Muscle layer of colon (tissue), 2 donors: Measurements from ENCODE around the gene PIK3C3.

Experiments used
- H3K27ac ChIP-seq: one replicate; pipeline ENCODE4 v1.7.0; 2013; ENCODE audit warnings: low read depth, mild to moderate bottlenecking, low read length, moderate library complexity
- H3K27me3 ChIP-seq, 2 donors: one replicate each; pipeline ENCODE4 v1.7.0; 2013; ENCODE audit warnings: low read length in 2 of 2, mild to moderate bottlenecking in 2 of 2; ENCODE audit not compliant: insufficient read depth in 2 of 2, control insufficient read depth in 1 of 2
- H3K36me3 ChIP-seq: one replicate; pipeline ENCODE4 v1.7.0; 2013; ENCODE audit warnings: mild to moderate bottlenecking, low read length; ENCODE audit not compliant: insufficient read depth
- H3K4me1 ChIP-seq: one replicate; pipeline ENCODE4 v1.7.0; 2013; ENCODE audit warnings: mild to moderate bottlenecking, low read length; ENCODE audit not compliant: insufficient read depth
- H3K4me3 ChIP-seq, 2 donors: one replicate each; pipeline ENCODE4 v1.7.0; 2013; ENCODE audit warnings: low read length in 2 of 2, low read depth in 1 of 2, mild to moderate bottlenecking in 1 of 2, moderate library complexity in 1 of 2
- H3K9ac ChIP-seq: one replicate; pipeline ENCODE4 v1.7.0; 2013; ENCODE audit warnings: low read length
- H3K9me3 ChIP-seq: one replicate; pipeline ENCODE4 v1.7.0; 2013; ENCODE audit warnings: mild to moderate bottlenecking, low read length
- donor health status: abdominal sarcoma.
- donor health status: Adenocarcinoma of cecum.

Gene PIK3C3

GRCh38 chr18:41936471-41937134 lies 18.4 kb upstream of the PIK3C3 start:
- Histone ChIP-seq H3K4me1 (no peaks in the 10 kb centered on the region), H3K9ac (no peak overlapping the region), H3K9me3 (no peaks in the 10 kb centered on the region), H3K27ac (no peak overlapping the region), H3K4me3 (no peak overlapping the region), H3K27me3 (no peaks in the 10 kb centered on the region), H3K36me3 (no peaks in the 10 kb centered on the region)

GRCh38 chr18:41938445-41938844 lies 16.6 kb upstream of the PIK3C3 start:
- Histone ChIP-seq H3K9me3 (no peaks in the 10 kb centered on the region), H3K4me3 (no peak overlapping the region), H3K9ac (no peak overlapping the region), H3K27ac (no peak overlapping the region), H3K36me3 (no peaks in the 10 kb centered on the region), H3K4me1 (no peaks in the 10 kb centered on the region), H3K27me3 (no peaks in the 10 kb centered on the region)

- H3K4me3 ChIP-seq: no peak overlapping the region
- H3K36me3 ChIP-seq: no peaks in the 10 kb centered on the region
- H3K9me3 ChIP-seq: no peaks in the 10 kb centered on the region
- H3K9ac ChIP-seq: no peak overlapping the region
- H3K4me1 ChIP-seq: no peaks in the 10 kb centered on the region
- H3K27me3 ChIP-seq: no peaks in the 10 kb centered on the region
- H3K27ac ChIP-seq: no peak overlapping the region
Measured at GRCh38 chr18:41939326-41939725, 15.7 kb upstream of the PIK3C3 start.

GRCh38 chr18:41940506-41941215 lies 14.4 kb upstream of the PIK3C3 start:
- Histone ChIP-seq H3K4me3 (no peak overlapping the region), H3K9ac (no peak overlapping the region)

GRCh38 chr18:41942254-41942653 lies 12.8 kb upstream of the PIK3C3 start:
- Histone ChIP-seq H3K36me3 (no peaks in the 10 kb centered on the region), H3K4me1 (no peaks in the 10 kb centered on the region), H3K27me3 (no peaks in the 10 kb centered on the region), H3K27ac (no peak overlapping the region), H3K4me3 (no peak overlapping the region), H3K9me3 (no peaks in the 10 kb centered on the region), H3K9ac (no peak overlapping the region)

More at GRCh38 chr18:41940506-41941215, 14.4 kb upstream of the PIK3C3 start:
- H3K9me3 ChIP-seq: no peaks in the 10 kb centered on the region
- no peaks in the 10 kb centered on the region for H3K4me1 ChIP-seq
- H3K27me3 ChIP-seq: no peaks in the 10 kb centered on the region
- no peak overlapping the region for H3K27ac ChIP-seq
- no peaks in the 10 kb centered on the region for H3K36me3 ChIP-seq

- Histone ChIP-seq H3K4me3 (no peak overlapping the region), H3K27ac (no peak overlapping the region), H3K9me3 (no peaks in the 10 kb centered on the region), H3K36me3 (no peaks in the 10 kb centered on the region), H3K27me3 (no peaks in the 10 kb centered on the region), H3K9ac (no peak overlapping the region), H3K4me1 (no peaks in the 10 kb centered on the region)
Measured at GRCh38 chr18:41948544-41949110, 6.4 kb upstream of the PIK3C3 start.

- Histone ChIP-seq H3K27ac (no peak overlapping the region), H3K4me1 (no peaks in the 10 kb centered on the region), H3K27me3 (no peaks in the 10 kb centered on the region), H3K9me3 (no peaks in the 10 kb centered on the region), H3K9ac (no peak overlapping the region), H3K36me3 (no peaks in the 10 kb centered on the region), H3K4me3 (no peak overlapping the region)
Measured at GRCh38 chr18:41949206-41949920, 5.7 kb upstream of the PIK3C3 start.

- no peaks in the 10 kb centered on the region for H3K9me3 ChIP-seq
- H3K4me1 ChIP-seq: peaks cover 9% of the 10 kb centered on the region
- peak overlapping the region; percentile 82 for H3K9ac ChIP-seq
- peak overlapping the region; percentile 82 to 95 for H3K4me3 ChIP-seq
- H3K27me3 ChIP-seq: no peaks in the 10 kb centered on the region
- peaks cover 4% of the 10 kb centered on the region for H3K36me3 ChIP-seq
- H3K27ac ChIP-seq: peak overlapping the region; percentile 75
Measured at GRCh38 chr18:41955688-41956087, 654 bp downstream of the PIK3C3 start.

- H3K4me3 ChIP-seq: no peak overlapping the region
- H3K27ac ChIP-seq: no peak overlapping the region
- H3K36me3 ChIP-seq: peaks cover 8% of the 10 kb centered on the region
- H3K9me3 ChIP-seq: no peaks in the 10 kb centered on the region
- H3K27me3 ChIP-seq: no peaks in the 10 kb centered on the region
- peaks cover 9% of the 10 kb centered on the region for H3K4me1 ChIP-seq
- H3K9ac ChIP-seq: no peak overlapping the region
Measured at GRCh38 chr18:41959045-41959444, 4.0 kb downstream of the PIK3C3 start.

GRCh38 chr18:41965634-41966255 lies 10.7 kb downstream of the PIK3C3 start:
- Histone ChIP-seq H3K9ac (no peak overlapping the region), H3K9me3 (no peaks in the 10 kb centered on the region), H3K4me3 (no peak overlapping the region), H3K36me3 (peaks cover 10% of the 10 kb centered on the region), H3K4me1 (peaks cover 17% of the 10 kb centered on the region), H3K27ac (no peak overlapping the region), H3K27me3 (no peaks in the 10 kb centered on the region)

GRCh38 chr18:41966943-41967342 lies 11.9 kb downstream of the PIK3C3 start:
- Histone ChIP-seq H3K9me3 (no peaks in the 10 kb centered on the region), H3K27ac (no peak overlapping the region), H3K9ac (no peak overlapping the region), H3K27me3 (no peaks in the 10 kb centered on the region), H3K4me3 (no peak overlapping the region), H3K4me1 (peaks cover 17% of the 10 kb centered on the region), H3K36me3 (peaks cover 10% of the 10 kb centered on the region)
